ACHN (cell line): ENCODE data around the gene PREP.
A peak's percentile ranks its signal among the peaks of the same experiment; 100 is the strongest.
"Not testable (repeated sequence)": the region's sequence is repeated elsewhere in the genome, so short reads cannot be mapped to it uniquely, and the experiment has no call there.

Experiments used
- DNase-seq: peaks from one replicate; pipeline ENCODE4 v3.0.0-alpha.2; 2015
- in situ Hi-C: cut with HindIII; loops from 2 replicates; pipeline ENCODE4 v1.10.0; 2017; ENCODE audit warnings: low sequenced_read_pairs, low pct_ligation_motif_present, low pct_unique_long_range_greater_than_20kb

The PREP gene

DNA sequence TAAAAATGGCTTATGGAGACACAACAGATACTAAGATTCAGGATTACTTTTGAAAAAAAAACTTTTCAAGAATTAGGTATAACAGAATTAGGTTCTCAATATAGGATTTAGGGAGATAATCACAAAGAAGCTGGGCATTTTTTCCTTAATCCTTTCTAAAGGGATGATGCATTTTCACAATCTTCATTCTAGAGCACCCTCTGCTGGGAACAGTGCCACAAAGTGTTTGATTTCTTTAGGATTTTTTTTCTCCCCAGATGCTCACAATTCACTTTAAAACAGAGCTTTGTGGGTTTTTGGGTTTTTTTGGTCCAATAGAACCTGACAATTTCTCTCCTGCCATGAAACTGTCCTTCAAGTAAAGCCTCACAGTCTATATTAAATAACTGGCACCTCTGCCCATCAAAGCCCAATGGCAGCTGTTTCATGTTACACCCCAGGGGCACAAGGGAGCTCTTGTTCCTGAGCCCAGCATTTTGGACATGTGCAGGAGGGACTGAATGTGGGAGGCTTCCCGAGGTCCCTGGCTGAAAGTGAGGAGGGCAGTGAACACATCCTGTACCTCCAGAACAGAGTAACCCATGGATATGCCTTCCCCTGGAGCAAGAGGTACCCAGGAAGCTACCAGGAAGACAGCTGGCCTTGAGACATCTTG is 39.7 kb downstream of the PREP start:
- DNase-seq, result peak; percentile 39
- in situ Hi-C loops, result no loop called here

DNA sequence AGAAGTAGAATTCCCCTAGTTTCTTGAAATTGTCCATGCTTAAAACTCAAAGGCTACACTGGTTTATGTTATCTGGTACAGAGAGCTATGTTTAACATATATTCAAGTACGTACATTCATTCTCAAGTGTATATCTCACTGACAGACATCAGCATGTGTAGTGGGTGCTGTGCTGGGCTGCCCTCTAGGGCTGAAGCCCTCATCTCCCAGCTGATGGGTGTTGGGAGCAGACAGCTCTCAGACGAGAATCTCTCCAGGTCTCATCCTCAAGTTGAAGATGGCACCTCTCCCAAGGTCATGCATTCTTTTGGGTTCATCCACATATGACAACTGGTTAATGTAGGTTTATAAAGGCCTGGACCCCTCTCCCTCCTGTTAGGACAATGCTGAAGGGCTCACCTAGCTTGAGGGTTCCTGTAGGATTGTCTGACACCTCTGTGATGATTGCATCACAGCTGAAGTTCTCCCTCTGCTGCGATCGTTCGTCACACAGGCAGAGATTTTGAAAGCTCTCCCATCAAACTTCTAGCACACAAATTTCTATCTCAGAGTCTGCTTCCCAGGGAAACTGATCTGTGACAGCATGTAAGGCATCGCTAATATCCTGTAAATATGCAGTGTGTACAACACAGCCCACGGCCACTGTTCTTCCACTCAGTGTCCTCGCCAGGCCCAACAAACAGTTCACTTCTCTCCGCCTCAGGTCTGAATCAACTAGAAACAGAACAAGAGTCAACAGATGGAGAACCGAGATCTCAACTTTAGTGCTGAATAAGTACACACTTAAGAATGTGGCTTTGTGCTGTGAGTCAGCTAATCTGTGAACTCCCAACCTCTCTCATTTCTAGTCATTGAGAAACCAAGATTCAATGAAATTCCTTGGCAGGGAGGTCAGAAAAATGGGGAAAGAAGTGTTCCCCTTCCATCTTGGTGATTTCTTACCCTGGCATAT is 43.2 kb downstream of the PREP start:
- DNase-seq, result peak; percentile 84
- in situ Hi-C loops, result no loop called here

DNA sequence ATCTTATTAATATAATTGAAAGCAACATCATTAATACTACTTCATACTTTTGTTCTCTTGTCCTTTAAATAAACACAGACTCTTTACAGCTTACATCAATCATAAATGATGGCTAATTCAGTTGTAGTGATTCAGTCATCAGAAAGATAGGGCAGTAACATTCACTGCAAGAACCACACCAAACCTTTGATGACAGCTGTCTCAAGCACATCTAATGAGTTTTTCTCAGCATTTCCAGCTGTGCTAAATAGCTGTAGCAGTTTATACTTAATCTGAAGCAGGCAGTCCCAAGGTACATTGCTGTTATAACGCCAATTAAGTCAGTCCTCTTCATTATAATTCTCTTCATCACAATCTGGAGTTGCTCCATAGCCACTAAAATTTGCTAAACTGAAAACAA is 45.7 kb downstream of the PREP start:
- in situ Hi-C loops, result no loop called here
- DNase-seq, result no peak

- DNase-seq, result no peak
- in situ Hi-C loops, result no loop called here
Observed at GRCh38 chr6:105352037-105352617, 50.8 kb downstream of the PREP start.

DNA sequence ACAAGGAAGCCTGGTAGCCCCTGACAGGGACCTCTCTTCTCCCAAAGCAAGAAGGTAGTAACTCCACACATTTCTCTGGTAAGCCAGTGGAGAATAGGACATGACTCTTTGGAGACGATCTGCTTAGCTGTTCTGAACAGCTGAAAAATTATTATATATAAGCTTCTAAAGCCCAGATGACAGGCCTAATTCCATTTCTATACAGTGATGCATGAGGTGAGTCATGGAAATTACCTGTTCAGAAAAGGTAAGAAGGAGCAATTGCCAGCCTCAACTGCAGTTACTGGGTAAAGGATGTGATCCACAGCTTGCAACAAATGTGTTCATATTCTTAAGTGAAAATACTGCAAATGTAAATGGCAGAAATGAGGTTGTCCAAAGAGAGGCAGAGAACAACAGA is 54.0 kb downstream of the PREP start:
- DNase-seq, result no peak
- in situ Hi-C loops, result no loop called here

DNA sequence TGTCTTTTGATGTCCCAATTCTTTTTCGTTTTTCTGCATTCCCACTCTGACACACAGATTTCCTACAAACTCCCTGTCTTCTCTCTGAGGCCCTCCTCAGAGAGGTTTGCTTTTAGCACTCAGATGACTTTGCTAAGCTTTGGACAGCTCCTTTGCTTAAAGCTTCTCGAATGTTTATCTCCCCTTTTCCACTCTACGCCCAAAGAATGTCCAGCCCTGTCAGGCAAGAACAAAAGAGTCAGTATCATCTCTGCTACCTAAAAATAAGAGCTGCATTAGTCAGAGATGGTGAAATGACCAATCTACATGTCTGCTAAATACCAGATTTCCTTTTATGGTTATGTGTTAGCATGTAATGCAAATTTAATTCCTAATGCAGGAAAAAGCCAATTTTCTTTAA is 56.8 kb downstream of the PREP start:
- no peak for DNase-seq

GRCh38 chr6:105345506-105345905 is 57.4 kb downstream of the PREP start:
- in situ Hi-C loops, result no loop called here
- DNase-seq, result no peak

More for the DNA sequence above, 56.8 kb downstream of the PREP start:
- in situ Hi-C loops, result no loop called here

GRCh38 chr6:105344881-105345370 is 58.0 kb downstream of the PREP start:
- in situ Hi-C loops, result no loop called here

GRCh38 chr6:105338350-105338983 is 64.4 kb downstream of the PREP start:
- in situ Hi-C loops, DNase-seq: not testable (repeated sequence)

More at GRCh38 chr6:105344881-105345370, 58.0 kb downstream of the PREP start:
- DNase-seq, result no peak

GRCh38 chr6:105336986-105337385 is 65.9 kb downstream of the PREP start:
- DNase-seq, result no peak
- in situ Hi-C loops, result no loop called here

DNA sequence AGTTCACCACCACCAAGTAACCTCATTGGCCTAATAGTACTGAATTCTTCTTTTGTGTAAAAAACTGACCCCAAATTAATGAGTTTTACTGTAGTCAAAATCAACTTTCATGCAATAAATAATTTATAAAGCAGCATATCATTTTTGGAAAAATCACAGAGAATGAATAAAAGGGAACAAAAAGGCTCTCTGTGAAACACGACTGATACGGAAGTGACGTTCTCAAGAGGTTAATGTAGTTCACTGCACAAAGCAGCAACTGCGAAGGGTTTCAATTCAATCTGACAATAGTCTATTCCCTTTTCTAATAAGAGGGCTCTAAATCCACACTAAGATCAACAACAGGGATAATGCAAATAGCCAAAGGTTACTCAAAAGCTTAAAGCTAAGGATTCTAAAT is 70.3 kb downstream of the PREP start:
- DNase-seq, result no peak
- in situ Hi-C loops, result no loop called here

GRCh38 chr6:105331927-105332326 is 71.0 kb downstream of the PREP start:
- no peak for DNase-seq
- in situ Hi-C loops, result no loop called here

DNA sequence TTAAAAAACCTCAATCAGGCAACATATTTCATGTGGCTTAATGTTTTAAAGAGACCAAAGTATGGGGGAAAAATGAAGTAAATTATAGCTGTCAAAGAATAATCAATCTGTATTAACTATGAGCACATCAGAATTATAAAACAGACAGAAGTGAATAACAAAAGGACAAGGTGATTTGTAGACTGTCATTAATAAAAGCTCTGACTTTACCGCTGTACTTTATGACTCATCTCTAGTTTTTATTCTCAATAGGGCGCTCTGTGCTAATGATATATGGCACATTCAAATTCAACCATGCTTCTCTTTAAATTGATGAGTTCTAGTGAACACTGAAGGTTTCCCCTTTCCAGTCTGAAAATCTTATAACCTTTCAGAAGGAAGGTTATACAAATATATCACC is 72.0 kb downstream of the PREP start:
- in situ Hi-C loops, result no loop called here
- no peak for DNase-seq

- in situ Hi-C loops, result no loop called here
- DNase-seq, result no peak
Observed at GRCh38 chr6:105330364-105330763, 72.5 kb downstream of the PREP start.

DNA sequence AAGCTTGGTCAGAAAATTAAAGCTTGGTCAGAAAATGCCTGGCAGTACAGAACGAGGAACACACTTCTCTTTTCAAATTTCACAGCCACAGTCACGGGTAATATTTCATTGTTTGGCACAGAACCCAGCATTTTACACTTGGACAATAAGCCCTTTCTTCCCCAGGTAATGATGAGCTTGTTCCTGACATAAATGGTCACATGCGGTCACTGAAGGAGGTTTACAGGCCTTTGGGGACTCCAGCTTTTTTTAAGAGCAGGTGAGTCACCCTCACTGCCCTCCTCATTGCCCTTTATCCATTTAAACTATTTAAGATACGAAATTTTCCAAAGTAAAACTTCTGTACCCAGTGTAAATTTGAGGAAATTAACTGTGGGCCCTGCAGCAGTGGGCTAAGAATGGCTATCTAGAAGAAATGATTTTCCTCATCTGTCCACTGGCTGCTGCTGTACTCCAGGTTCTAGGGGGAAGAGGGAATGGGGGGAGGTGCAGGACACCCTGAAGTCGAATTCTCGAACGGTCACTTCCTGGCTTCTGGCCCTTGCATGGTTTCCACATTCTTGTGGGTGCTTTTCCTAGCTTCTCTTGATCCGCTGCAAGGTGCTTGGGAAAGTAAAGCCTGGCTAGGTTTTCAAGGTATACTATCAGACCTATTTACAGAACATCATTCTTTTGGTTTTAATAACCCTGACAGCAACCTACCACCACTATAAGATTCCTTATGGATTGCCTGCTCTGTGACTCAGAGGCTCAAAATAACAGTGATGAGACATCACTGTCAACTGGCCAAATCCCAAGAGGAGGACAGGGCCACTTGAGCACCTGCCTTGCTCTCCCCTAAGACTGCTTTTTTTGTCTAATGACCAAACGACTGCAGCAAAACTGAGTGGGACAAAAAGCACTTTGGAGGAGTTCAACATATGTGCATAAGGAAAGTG is 75.8 kb downstream of the PREP start:
- DNase-seq, result peak; percentile 66
- in situ Hi-C loops, result no loop called here

- in situ Hi-C loops, result no loop called here
- DNase-seq, result peak; percentile 66
Observed at GRCh38 chr6:105326216-105326615, 76.7 kb downstream of the PREP start.

- no peak for DNase-seq
- in situ Hi-C loops, result no loop called here
Observed at GRCh38 chr6:105324386-105324950, 78.4 kb downstream of the PREP start.
